Measurements from ENCODE around the gene IRF5. TPM values are rescaled to one million over a fixed set of nuclear protein-coding genes. Genes with fewer than 3 reads are reported as not detected.

IRF5 gene
- total RNA-seq, 1 experiment from 2014 or later, result not detected

DNA sequence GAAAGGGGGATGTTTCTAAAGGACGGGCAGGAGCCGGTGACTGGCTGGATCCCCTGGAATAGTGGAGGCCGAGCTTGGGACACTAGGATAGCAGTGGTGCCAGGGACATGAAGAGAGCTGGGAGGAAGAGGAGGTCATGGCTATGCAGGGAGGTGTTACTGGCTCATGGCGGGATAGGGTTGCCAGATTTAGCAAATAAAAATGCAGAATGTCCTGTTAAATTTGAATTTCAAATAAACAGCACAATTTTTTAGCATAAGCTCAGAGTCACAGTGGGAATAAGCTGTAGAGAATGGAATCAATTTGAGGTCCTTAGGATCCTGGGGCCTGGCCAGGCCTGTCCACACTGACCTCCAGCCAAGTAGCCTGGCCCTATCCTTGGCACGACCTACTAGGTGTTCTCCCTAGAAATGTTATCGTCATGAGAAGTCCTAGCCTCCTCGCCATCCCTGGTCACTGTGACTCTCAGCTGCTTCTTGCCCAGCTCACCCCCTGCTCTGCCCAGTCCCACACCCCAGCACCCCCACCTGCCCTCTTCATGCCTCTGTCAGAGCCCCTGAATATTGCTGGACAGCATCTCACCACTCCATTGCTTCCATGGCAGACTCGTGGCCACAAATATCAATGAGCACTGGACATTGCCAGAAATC is 19.6 kb upstream of the IRF5 start:
- no peak for DNase-seq (ENCODE audit: low spot score)
- CTCF ChIA-PET, result no interaction called here
- no peaks in the 10 kb centered on the region for H3K36me3 ChIP-seq (ENCODE audit: insufficient read depth, low read length, poor library complexity, severe bottlenecking)
- intact Hi-C loops (cut with micrococcal nuclease; ENCODE audit: unreplicated experiment), result no loop called here
- TF ChIP-seq CTCF (conservative IDR thresholded peaks at IDR 0.05; ENCODE audit: low read depth, low read length), result no peak
- TF ChIP-seq EZH2 (IDR thresholded peaks at IDR 0.05; ENCODE audit: borderline replicate concordance, low read depth, low read length, poor library complexity, severe bottlenecking), result no peak
- BruUV-seq (replicated peaks), result no TSS peak
- no peak overlapping the region for H3K4me3 ChIP-seq (ENCODE audit: low read depth, low read length, poor library complexity, severe bottlenecking)
- no peak overlapping the region for H3K27ac ChIP-seq (ENCODE audit: low read depth, low read length, poor library complexity, severe bottlenecking)
- H3K9me3 ChIP-seq (ENCODE audit: low read depth, low read length, poor library complexity, severe bottlenecking), result no peaks in the 10 kb centered on the region
- no peaks in the 10 kb centered on the region for H3K4me1 ChIP-seq (ENCODE audit: insufficient read depth, low read length, poor library complexity, severe bottlenecking)
- H3K27me3 ChIP-seq (replicated peaks; ENCODE audit: insufficient read depth, low read depth, low read length, poor library complexity), result peaks cover 3% of the 10 kb centered on the region
- POLR2A ChIA-PET (ENCODE audit: low non-redundant PET), result no interaction called here

- H3K27ac ChIP-seq (ENCODE audit: low read depth, low read length, poor library complexity, severe bottlenecking), result no peak overlapping the region
- H3K27me3 ChIP-seq (replicated peaks; ENCODE audit: insufficient read depth, low read depth, low read length, poor library complexity), result peaks cover 3% of the 10 kb centered on the region
- no peak for TF ChIP-seq EZH2 (IDR thresholded peaks at IDR 0.05; ENCODE audit: borderline replicate concordance, low read depth, low read length, poor library complexity, severe bottlenecking)
- no peak for TF ChIP-seq CTCF (conservative IDR thresholded peaks at IDR 0.05; ENCODE audit: low read depth, low read length)
- intact Hi-C loops (cut with micrococcal nuclease; ENCODE audit: unreplicated experiment), result no loop called here
- H3K4me1 ChIP-seq (ENCODE audit: insufficient read depth, low read length, poor library complexity, severe bottlenecking), result no peaks in the 10 kb centered on the region
- H3K9me3 ChIP-seq (ENCODE audit: low read depth, low read length, poor library complexity, severe bottlenecking), result no peaks in the 10 kb centered on the region
- POLR2A ChIA-PET (ENCODE audit: low non-redundant PET), result no interaction called here
- CTCF ChIA-PET, result no interaction called here
- no peak overlapping the region for H3K4me3 ChIP-seq (ENCODE audit: low read depth, low read length, poor library complexity, severe bottlenecking)
- no peak for DNase-seq (ENCODE audit: low spot score)
- no peaks in the 10 kb centered on the region for H3K36me3 ChIP-seq (ENCODE audit: insufficient read depth, low read length, poor library complexity, severe bottlenecking)
- BruUV-seq (replicated peaks), result no TSS peak
Observed at GRCh38 chr7:128919241-128919640, 18.5 kb upstream of the IRF5 start.

DNA sequence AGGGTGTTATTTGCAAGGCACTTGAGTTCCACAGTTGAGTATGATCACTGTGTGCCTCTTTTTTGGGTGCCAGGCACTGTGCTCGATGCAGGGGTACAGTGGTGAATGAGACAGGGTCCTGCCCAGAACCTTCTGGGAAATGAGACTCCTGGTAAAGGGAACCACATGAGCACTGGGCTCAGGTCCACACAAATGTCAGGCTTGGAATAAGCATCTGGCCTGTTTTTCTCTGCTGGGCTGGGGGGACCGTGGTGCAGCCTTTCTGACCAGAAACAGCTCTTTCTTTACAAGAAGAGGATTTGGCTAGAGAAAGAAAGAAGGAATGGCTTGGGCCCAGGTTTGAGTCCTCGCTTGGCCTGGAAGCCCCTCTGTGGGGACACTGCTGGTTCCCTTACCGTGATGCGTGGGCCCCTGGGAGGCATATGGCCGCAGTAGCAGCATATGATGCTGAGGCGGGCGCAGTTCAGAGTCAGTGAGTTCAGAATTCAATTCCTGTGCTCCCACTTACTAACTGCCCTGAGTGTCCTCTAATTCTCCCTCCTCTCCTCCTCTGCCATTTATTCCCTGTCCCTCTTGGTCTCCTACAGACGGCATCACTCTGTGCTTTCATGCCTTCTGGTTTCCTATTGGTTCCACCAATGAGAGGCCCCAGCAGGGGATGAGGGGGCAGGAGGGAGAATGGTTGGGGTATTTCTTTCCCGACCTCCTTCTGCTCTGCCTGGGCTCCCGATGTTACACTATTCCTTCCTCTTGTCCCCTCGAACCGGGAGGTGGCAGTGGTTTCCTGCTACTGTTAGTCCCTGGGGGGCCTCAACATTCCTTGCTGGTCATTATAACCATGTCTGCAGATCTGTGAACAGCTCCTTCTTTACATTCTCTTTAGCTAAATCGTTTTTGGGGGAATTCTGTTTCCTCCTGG is 17.6 kb upstream of the IRF5 start:
- no peaks in the 10 kb centered on the region for H3K36me3 ChIP-seq (ENCODE audit: insufficient read depth, low read length, poor library complexity, severe bottlenecking)
- H3K4me3 ChIP-seq (ENCODE audit: low read depth, low read length, poor library complexity, severe bottlenecking), result no peak overlapping the region
- peak; percentile 41 for DNase-seq (ENCODE audit: low spot score)
- no TSS peak for BruUV-seq (replicated peaks)
- POLR2A ChIA-PET (ENCODE audit: low non-redundant PET), result no interaction called here
- no peaks in the 10 kb centered on the region for H3K9me3 ChIP-seq (ENCODE audit: low read depth, low read length, poor library complexity, severe bottlenecking)
- H3K27ac ChIP-seq (ENCODE audit: low read depth, low read length, poor library complexity, severe bottlenecking), result no peak overlapping the region
- peaks cover 3% of the 10 kb centered on the region for H3K27me3 ChIP-seq (replicated peaks; ENCODE audit: insufficient read depth, low read depth, low read length, poor library complexity)
- TF ChIP-seq EZH2 (IDR thresholded peaks at IDR 0.05; ENCODE audit: borderline replicate concordance, low read depth, low read length, poor library complexity, severe bottlenecking) (no peak), CTCF (conservative IDR thresholded peaks at IDR 0.05; ENCODE audit: low read depth, low read length) (peak; percentile 29; the same call in 1 of the 2 replicates)
- no peaks in the 10 kb centered on the region for H3K4me1 ChIP-seq (ENCODE audit: insufficient read depth, low read length, poor library complexity, severe bottlenecking)
- CTCF ChIA-PET, result no interaction called here
- intact Hi-C loops (cut with micrococcal nuclease; ENCODE audit: unreplicated experiment), result no loop called here
